ENCODE data around the gene LHFPL6.

Gene LHFPL6

GRCh38 chr13:39590466-39591036, 12.4 kb downstream of the LHFPL6 start:
- no peak for DNase-seq

- DNase-seq, result no peak
These were observed 14.6 kb downstream of the LHFPL6 start for GRCh38 chr13:39588384-39588783.

DNA sequence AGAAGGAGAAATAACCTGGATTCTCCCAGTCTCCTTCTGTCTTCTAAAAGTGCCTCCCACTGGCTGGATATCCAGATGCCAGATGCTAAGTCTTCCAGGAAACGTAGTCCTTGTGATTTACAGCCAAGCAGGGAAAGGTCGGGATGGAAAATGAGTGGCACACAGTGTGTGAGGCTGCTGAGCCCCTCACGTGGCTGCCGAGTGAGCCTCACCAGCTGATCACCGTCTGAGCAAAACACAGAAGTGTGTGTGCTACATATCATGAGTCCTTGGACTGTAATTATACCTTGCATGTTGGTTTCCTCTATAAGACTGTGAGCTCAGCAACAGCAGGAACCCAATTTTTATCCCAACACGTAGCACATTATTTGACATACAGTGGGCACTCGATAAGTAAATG, 15.1 kb downstream of the LHFPL6 start:
- DNase-seq, result no peak

DNA sequence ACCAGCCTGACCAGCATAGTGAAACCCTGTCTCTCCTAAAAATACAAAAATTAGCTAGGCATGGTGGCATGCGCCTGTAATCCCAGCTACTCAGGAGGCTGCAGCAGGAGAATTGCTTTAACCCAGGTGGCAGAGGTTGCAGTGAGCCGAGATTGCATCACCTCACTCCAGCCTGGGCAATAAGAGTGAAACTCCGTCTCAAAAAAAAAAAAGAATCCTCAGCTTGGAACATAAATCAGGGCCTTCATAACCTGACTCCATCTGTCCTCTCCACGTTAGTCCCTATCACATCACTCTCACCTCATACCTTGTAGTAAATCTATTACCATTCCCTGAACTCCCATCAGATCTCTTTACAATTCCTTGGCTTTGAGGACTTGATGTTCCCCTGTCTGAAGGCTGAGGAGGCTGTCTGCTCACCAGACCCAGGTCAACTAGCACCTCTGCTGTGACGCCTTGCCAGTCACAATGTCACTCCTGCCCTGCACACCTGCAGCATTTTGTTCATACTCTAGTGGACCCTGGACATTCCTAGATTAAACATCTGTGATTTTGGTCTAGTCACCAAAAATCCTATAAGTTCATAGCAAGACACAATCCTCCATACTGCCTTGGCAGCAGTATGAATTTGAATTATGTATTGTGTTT, 15.9 kb downstream of the LHFPL6 start:
- no peak for DNase-seq

DNA sequence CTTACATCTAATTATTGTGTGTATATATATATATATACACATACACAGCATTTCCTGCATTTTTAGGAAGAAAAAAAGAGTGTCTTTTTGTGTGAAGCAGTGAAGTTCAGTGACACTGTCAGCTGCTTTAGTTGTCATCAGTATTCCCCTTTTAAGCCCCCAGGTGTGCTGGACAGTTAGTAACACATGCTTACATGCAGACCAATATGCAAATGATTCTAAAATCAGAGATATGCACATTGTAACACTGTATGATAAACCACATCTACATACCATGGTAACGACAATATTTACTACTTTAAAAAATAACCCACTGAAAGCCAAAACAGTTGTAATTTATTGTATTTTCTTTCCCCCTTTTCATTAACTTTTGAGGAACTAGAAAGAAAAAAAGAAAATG, 16.8 kb downstream of the LHFPL6 start:
- DNase-seq, result no peak

GRCh38 chr13:39585219-39585618, 17.8 kb downstream of the LHFPL6 start:
- no peak for DNase-seq

GRCh38 chr13:39580881-39581575, 22.0 kb downstream of the LHFPL6 start:
- no peak for DNase-seq

DNA sequence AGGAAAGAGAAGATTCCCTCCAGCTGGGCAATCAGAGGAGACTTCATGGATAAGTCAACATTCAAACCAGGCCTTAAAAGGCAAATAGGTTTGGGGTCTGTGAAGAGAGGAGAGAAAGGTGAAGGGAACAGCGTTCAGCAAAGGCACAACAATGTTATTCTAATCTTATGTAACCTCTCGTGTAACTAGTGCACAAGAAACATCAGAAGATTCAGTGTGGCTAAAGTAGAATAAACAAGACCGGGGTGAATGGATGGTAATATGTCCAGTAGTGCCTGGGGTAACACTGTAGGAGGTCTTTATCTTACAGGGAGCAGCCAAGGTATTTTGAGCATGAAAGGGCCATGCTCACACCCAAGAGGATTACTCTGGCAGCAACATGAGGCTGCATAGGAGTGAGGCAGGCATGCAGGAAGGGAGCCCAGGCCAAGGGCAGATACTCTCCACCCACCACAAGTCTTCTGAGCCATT, 24.1 kb downstream of the LHFPL6 start:
- no peak for DNase-seq

DNA sequence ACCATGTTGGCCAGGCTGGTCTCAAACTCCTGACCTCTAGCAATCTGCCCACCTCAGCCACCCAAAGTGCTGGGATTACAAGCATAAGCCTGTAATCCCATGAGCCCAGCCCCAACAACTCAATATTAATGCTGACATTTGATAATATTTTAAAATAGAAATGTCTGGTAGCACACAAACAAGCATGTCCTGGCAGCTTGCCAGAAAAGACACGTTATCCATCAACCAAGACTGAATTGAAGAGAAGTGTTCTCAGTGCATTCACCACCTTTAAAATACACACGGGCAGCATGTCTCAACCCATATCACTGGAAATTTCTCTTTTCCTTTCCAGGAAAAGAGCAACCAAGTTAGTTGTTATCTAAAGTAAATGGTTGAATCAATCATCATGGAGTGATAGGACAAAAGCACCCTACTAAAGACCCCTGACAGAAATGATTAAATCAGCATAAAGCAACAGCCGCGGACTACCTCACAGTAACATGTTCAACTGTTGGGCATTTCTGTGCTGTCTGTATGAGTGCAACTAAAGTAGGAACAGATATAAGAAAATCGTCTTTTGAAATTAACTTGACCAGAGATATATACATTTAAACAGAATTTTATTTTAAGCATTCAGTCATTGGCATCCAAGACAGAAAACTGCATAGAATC, 25.0 kb downstream of the LHFPL6 start:
- DNase-seq, result no peak

DNA sequence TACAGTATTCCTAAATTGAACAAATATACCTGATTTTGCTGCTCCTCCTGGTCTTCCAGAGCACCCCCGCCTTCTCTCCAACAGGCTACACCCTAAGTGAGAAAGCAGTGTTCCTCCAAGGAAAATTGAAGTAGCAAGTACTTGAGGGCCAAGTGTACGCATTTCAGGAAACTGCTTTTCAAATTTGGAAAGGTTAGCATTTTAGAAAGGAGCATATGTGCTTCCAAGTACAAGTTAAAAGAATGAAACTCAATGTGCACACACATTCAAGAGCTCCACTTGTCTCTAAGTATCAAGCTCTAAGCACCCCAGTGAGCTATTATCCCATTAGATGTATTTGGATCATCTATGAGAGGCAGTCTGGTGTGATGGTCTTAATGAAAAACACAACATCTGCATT, 25.8 kb downstream of the LHFPL6 start:
- no peak for DNase-seq

GRCh38 chr13:39575641-39576238, 27.3 kb downstream of the LHFPL6 start:
- no peak for DNase-seq

- DNase-seq, result no peak
These were observed 31.4 kb downstream of the LHFPL6 start for GRCh38 chr13:39571502-39572092.

GRCh38 chr13:39567569-39567968, 35.4 kb downstream of the LHFPL6 start:
- DNase-seq, result no peak

GRCh38 chr13:39566216-39566869, 36.6 kb downstream of the LHFPL6 start:
- no peak for DNase-seq

DNA sequence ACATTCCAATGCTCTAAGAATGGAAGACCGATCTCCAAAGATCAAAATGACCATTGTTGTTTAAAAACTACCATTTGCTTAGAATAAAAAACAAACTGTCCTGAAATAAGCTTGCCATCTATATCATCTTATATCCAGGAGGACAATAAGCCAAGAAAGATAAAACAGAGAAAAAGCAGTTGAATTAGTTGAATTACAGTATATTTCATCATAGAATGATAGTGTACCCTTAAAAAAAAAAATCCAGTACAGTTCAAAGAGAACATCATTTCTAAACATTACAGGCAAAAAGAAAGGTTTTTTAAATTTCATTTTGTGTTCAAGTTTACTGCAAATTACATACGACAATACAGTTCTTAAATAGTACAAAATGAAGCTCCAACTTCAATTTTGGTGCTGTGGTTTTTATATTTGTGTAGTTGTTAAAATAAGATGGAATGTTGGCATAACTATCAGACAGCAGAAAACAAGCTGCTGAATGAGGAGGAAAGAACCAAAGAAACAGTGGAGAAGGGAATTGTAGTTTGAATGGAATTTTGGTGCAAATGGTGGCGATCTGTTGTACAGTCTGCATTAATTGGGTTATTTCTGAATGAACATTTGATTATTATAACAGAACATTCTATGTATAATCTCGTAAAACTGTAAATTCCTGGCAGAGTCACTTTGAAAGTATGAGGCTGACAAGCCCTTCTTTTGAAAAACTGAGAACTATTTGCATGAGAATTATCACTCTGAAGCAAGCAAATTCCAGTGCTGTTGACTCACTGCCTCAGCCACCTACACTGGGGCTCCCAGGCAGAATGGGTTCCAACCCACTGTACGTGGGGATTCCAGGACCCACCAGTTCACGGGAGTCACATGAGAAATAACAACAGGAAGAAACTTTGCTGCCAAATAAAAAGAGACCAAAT, 37.7 kb downstream of the LHFPL6 start:
- DNase-seq, result no peak

DNA sequence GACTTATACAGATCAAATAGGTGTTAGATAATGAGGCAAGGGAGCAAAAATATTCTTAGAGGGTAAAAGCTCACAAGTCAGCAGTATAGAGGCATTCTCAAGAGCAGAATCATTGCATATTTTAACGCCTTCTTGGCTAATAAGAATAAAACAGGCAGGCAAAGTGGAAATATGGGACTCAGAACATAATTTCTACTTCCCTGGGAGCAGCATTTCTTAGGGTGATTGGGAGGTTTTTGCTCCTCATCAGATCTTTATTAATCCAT, 39.6 kb downstream of the LHFPL6 start:
- no peak for DNase-seq

- DNase-seq, result no peak
These were observed 41.0 kb downstream of the LHFPL6 start for GRCh38 chr13:39561971-39562370.

DNA sequence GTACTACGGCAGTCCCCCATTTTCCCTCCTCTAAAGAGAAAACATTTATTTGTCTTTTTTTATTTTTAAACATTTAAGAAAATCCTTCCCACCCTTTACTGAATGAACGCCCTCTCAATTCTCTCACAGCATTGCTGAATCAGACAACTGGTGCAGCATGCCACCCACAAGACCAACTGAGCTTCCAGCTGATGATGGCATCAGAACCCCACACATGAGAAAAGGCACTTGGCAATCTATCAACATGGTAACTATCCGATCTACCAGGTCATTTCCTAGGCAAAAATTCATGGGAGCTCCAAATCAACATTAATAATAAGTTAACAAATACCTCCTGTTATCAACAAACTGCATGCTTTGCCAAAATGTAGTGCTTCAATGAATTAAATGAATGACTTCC, 43.1 kb downstream of the LHFPL6 start:
- DNase-seq, result no peak

DNA sequence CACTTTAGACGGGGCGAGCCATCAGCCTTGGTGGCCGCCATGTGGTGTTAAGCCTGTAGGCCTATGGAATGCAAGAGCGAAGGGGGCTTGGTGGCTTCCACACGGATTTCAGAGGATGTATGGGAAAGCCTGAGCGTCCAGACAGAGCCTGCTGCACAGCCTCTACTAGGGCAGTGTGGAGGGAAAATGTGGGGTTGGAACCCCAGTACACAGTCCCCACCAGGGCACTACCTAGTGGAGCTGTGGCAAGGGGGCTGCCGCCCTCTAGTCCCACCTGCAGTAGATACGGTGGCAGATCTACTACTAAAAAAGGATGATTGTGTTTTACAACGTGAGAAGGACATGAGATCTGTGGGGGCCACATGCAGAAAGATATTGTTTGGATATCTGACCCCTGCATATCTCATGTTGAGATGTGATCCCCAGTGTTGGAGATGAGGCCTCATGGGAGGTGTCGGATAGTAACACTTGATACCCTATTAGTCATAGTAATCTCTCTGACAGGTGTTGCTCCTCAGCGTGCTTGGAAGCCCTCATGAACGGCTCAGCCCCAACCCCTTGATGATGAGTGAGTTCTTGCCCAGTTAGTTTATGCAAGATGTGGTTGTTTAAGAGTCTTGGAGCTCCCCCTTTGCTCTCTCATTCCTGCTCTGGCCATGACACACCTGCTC, 45.6 kb downstream of the LHFPL6 start:
- no peak for DNase-seq

DNA sequence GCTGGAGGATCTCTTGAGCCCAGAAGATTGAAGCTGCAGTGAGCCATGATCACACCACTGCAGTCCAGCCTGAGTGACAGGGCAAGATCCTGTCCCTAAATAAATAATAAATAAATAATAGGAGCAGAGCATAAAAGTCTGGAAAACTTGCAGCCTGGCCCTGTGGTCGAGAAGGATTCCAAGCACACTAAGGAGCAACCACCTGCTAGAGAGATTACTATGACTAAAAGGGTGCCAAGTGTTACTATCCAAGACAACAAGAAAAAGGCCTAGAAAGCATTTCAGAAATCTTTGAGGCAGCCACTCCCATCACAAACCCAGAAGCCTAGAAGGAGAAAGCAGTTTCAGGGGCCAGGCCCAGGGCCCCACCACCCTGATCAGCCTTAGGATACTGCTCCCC, 46.1 kb downstream of the LHFPL6 start:
- no peak for DNase-seq

DNA sequence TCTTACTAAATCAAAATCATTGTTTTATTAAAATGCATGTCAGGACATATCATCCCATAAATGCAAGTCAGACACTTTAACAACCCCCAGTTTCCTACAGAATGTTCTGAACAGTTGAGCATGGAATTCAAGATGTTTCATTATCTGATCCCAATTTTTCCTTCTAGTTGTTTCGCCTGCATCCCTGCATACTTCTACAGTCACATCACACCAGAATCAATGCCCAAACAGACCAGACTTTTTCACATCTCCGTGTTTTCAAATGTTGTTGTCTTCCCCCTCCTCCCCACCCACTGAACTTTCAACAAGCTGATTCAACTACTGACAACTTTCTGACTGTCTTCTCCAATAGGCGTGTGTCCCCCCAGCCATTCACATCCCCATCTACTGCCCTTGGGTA, 48.6 kb downstream of the LHFPL6 start:
- no peak for DNase-seq

All from activated CD4-positive, alpha-beta T cell treated with anti-CD3 and anti-CD28 coated beads, Interleukin-2, amount 50 U/mL, for 1 hour (primary cell).